Fibroblast of skin of back (primary cell): ENCODE data around the gene GLB1L.
"Not testable (repeated sequence)": the region's sequence is repeated elsewhere in the genome, so short reads cannot be mapped to it uniquely, and the experiment has no call there.

ENCODE experiments used
- DNase-seq: peaks from one replicate; pipeline ENCODE4 v3.0.0-alpha.2; 2013

GLB1L gene

DNA sequence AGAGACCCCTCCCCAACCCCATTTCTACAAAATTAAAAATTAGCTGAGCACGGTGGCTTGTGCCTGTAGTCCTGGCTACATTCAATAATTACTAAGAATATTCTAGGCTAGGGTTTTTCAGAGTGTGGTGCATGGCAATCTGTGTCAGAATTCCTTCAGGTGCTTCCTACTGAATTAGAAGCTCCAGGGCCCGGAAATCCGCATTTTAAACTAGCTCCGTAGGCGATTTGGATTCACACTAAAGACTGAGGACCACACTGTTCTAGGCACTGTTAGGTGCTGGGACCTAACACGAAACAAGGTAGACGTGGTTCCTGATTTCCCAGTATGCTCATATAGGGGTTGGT, 39.3 kb downstream of the GLB1L start:
- no peak for DNase-seq

DNA sequence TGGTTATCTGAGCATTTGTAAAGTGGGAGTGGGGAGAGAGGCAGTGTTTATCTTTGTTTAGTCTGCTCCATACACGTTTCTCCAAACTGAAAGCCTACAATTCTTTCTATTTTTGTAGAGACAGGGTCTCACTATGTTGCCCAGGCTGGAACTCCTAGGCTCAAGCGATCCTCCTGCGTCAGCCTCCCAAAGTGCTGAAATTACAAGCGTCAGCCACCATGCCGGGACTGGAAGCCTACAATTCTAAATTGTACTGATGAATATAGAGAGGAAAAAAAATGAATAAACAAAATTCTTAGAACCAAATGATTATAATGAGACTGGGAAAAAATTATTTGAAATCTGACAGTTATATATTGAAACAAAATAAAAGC, 40.1 kb downstream of the GLB1L start:
- no peak for DNase-seq

- no peak for DNase-seq
These were observed 40.6 kb downstream of the GLB1L start for GRCh38 chr2:219204425-219205164.

DNA sequence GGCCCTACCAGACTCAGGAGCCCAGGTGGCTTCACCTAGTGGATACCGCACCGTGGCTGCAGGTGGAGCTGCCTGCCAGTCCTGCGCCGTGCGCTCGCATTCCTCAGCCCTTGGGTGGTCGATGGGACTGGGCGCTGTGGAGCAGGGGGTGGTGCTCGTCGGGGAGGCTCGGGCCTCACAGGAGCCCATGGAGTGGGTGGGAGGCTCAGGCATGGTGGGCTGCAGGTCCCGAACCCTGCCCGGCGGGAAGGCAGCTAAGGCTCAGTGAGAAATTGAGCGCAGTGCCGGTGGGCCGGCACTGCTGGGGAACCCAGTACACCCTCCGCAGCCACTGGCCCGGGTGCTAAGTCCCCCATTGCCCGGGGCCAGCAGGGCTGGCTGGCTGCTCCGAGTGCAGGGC, 43.9 kb downstream of the GLB1L start:
- not testable (repeated sequence) for DNase-seq

DNA sequence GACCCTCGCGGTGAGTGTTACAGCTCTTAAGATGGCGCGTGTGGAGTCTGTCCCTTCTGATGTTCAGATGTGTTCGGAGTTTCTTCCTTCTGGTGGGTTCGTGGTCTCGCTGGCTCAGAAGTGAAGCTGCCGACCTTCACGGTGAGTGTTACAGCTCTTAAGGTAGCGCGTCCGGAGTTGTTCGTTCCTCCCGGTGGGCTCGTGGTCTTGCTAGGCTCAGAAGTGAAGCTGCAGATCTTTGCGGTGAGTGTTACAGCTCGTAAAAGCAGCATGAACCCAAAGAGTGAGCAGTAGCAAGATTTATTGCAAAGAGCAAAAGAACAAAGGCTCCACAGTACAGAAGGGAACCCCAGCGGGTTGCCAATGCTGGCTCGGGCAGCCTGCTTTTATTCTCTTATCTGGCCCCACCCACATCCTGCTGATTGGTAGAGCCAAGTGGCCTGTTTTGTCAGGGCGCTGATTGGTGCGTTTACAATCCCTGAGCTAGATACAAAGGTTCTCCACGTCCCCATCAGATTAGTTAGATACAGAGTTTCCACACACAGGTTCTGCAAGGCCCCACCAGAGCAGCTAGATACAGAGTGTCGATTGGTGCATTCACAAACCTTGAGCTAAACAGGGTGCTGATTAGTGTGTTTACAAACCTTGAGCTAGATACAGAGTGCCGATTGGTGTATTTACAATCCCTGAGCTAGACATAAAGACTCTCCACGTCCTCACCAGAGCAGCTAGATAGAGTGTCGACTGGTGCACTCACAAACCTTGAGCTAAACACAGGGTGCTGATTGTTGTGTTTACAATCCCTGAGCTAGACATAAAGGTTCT, 44.5 kb downstream of the GLB1L start:
- not testable (repeated sequence) for DNase-seq

DNA sequence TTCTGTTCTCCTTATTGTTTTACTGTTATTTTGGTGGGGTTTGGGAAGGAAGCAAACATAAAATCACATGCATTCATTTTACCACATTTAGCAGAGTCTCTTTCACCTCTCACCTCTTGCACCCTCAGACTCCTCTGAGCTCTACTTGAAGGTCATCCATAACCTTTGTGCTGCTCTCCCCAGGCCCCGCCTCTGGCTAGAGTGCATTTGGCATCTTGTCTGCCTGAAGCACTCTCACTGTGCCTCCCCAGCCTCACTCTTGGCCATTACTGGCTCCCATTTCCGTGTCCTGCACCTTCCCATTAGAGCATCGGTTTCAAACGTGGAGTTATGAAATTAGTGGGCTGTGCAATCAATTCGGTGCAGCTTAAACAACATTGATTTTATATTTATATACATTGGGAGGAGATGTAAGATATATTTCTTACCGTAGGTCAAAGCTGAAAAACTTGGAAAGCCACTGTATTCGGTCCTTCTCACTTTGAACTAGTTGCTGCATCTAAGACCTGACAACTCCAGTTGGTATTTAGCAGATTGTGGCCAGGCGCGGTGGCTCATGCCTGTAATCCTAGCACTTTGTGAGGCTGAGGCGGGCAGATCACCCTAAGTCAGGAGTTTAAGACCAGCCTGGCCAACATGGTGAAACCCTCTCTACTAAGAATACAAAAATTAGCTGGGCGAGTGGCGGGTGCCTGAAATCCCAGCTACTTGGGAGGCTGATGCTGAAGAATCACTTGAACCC, 45.6 kb downstream of the GLB1L start:
- DNase-seq: no peak

DNA sequence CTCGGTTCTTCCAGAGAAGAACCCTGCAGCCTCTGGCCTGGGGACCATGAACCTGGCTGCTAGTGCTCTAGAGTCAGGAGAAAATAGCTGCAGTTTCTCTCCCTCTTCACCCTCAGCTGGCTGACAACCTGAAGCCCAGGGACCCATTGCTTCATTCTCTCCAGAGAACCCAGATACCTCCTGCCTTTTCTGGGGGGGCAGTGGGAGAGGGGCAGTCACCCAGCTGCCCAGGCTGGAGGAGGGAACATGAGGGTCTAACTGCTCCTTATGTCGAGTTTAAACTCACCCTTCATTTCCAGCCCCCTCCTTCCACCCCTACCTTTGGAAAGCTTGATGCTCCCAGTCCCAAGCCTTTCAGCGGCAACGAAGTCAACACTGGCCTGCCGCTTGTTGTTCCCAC, 46.3 kb downstream of the GLB1L start:
- DNase-seq: no peak

GRCh38 chr2:219197388-219197787, 47.9 kb downstream of the GLB1L start:
- no peak for DNase-seq

DNA sequence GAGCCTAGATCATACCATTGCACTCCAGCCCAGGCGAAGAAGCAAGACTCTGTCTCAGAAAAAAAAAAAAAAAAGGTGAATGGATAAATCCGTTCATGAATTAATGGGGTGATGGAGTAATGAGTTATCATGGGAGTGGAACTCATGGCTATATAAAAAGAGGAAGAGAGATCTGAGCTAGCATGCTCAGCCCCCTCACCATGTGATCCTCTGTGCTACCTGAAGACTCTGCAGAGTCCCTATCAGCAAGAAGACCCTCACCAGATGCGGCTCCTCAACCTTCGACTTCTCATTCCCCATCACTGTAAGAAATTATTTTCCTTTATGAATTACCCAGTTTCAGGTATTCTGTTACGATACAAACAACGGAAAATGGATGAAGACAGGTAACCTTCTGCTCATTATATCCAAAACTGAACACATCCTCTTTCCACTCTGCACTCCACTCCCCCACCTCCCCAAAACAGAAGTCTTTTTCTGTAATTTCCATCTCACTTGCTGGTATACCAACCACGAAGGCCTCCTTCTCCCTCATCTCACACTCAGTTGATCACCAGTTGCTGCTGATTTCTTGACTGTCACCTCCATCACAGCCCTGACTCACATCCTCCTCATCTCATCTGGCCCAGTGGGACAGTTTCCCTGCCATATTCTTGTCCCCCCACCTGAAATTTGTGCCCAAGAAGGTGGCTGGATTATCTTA, 58.3 kb downstream of the GLB1L start:
- no peak for DNase-seq
